HepG2 (cell line): Measurements from ENCODE around the gene SERINC2. TPM values are rescaled to one million over a fixed set of nuclear protein-coding genes. Genes with fewer than 3 reads are reported as not detected.

ENCODE experiments used
- CEBPB ChIP-seq: IDR thresholded peaks from 2 replicates; pipeline ENCODE4 v1.6.1; 2011; ENCODE audit warnings: low read depth, low read length, improper control_type of control experiment, borderline replicate concordance
- MTF1 ChIP-seq: sonication (generic); formaldehyde crosslinking; IDR thresholded peaks from 2 replicates; pipeline ENCODE4 v1.5.0; 2020; ENCODE audit warnings: missing genetic modification reagents
- MYC ChIP-seq: sonication (generic); formaldehyde crosslinking; IDR thresholded peaks from 2 replicates; pipeline ENCODE4 v1.9.0; 2021; ENCODE audit warnings: missing genetic modification reagents, borderline replicate concordance
- PCBP1 ChIP-seq: fragments of 200-400 bp; formaldehyde crosslinking; IDR thresholded peaks from 2 replicates; pipeline ENCODE4 v1.6.1; 2017; ENCODE audit warnings: mild to moderate bottlenecking, low read depth, low read length, borderline replicate concordance
- PHF5A ChIP-seq: IDR thresholded peaks from one replicate; pipeline ENCODE4 v1.6.1; 2018; ENCODE audit warnings: low read depth, missing genetic modification reagents; ENCODE audit not compliant: unreplicated experiment
- PLRG1 ChIP-seq: fragments of 450-650 bp; conservative IDR thresholded peaks from 2 replicates; pipeline ENCODE4 v1.6.1; 2016
- PTBP1 ChIP-seq: fragments of 200-400 bp; formaldehyde crosslinking; IDR thresholded peaks from 2 replicates; pipeline ENCODE4 v1.6.1; 2018; ENCODE audit warnings: low read length, low read depth; ENCODE audit not compliant: poor library complexity, severe bottlenecking
- TEAD2 ChIP-seq: sonication (generic); formaldehyde crosslinking; IDR thresholded peaks from 2 replicates; pipeline ENCODE4 v1.9.0; 2021; ENCODE audit warnings: missing genetic modification reagents
- ZBTB37 ChIP-seq: sonication (generic); formaldehyde crosslinking; IDR thresholded peaks from 2 replicates; pipeline ENCODE4 v1.4.0; 2020; ENCODE audit warnings: mild to moderate bottlenecking, missing genetic modification reagents
- ZNF124 ChIP-seq: sonication (generic); formaldehyde crosslinking; IDR thresholded peaks from 2 replicates; pipeline ENCODE4 v1.4.0; 2020; ENCODE audit warnings: missing genetic modification reagents
- ZNF234 ChIP-seq: sonication (generic); formaldehyde crosslinking; conservative IDR thresholded peaks from 2 replicates; pipeline ENCODE4 v1.5.1; 2020; ENCODE audit warnings: mild to moderate bottlenecking, missing genetic modification reagents
- ZNF235 ChIP-seq: sonication (generic); formaldehyde crosslinking; IDR thresholded peaks from 2 replicates; pipeline ENCODE4 v1.8.1; 2023; ENCODE audit warnings: mild to moderate bottlenecking, missing genetic modification reagents, borderline replicate concordance
- ZNF563 ChIP-seq: sonication (generic); formaldehyde crosslinking; IDR thresholded peaks from 2 replicates; pipeline ENCODE4 v1.8.0; 2022; ENCODE audit warnings: mild to moderate bottlenecking, moderate library complexity, missing genetic modification reagents
- ZNF577 ChIP-seq: sonication (generic); formaldehyde crosslinking; IDR thresholded peaks from 2 replicates; pipeline ENCODE4 v1.4.0; 2020; ENCODE audit warnings: mild to moderate bottlenecking, low read depth, missing genetic modification reagents, borderline replicate concordance
- ZNF646 ChIP-seq: sonication (generic); formaldehyde crosslinking; IDR thresholded peaks from 2 replicates; pipeline ENCODE4 v1.9.0; 2021; ENCODE audit warnings: mild to moderate bottlenecking, missing genetic modification reagents
- ZNF709 ChIP-seq: sonication (generic); formaldehyde crosslinking; IDR thresholded peaks from 2 replicates; pipeline ENCODE4 v1.5.0; 2020; ENCODE audit warnings: mild to moderate bottlenecking, missing genetic modification reagents
- ZNF746 ChIP-seq: sonication (generic); formaldehyde crosslinking; IDR thresholded peaks from 2 replicates; pipeline ENCODE4 v1.8.0; 2022; ENCODE audit warnings: mild to moderate bottlenecking, missing genetic modification reagents
- ZSCAN20 ChIP-seq: sonication (generic); formaldehyde crosslinking; IDR thresholded peaks from 2 replicates; pipeline ENCODE4 v1.4.0; 2020; ENCODE audit warnings: missing genetic modification reagents, mild to moderate bottlenecking, borderline replicate concordance
- polyA plus RNA-seq, 8 experiments: library from polyadenylated mRNA; depleted of rRNA in 3 of 8; stranded (reverse) in 7 of 8; unstranded in 1 of 8; fragments of >200 nt; fragmentation: Illumina TruSeq in 4 of 8; extraction: Trizol in 4 of 8; gene quantifications; 2 replicates each; pipeline versions ENCODE4 v1.2.1 to v1.2.3, GENCODE V29; 2011 to 2016; ENCODE audit warnings: low read depth in 4 of 8, missing spikeins in 1 of 8, mixed read lengths in 1 of 8; ENCODE audit not compliant: insufficient read depth in 1 of 8
- total RNA-seq, 5 experiments: library from RNA; depleted of rRNA; stranded (reverse); fragments of >200 nt; fragmentation: Illumina TruSeq; extraction: Trizol; gene quantifications; 2 replicates each; pipeline ENCODE4 v1.2.3, GENCODE V29; 2016; ENCODE audit warnings: low read depth in 1 of 5
- TF ChIP-seq, protein P1 (sequence below): sonication (generic); formaldehyde crosslinking; IDR thresholded peaks from 2 replicates; pipeline ENCODE4 v1.4.0; 2020; ENCODE audit warnings: missing genetic modification reagents, mild to moderate bottlenecking, borderline replicate concordance

Gene SERINC2
- total and polyA plus RNA-seq, 2 of the 13 experiments (the other 11 are each of a cell fraction or from before 2014, with no cell fraction given): 4.8 to 126 TPM

DNA sequence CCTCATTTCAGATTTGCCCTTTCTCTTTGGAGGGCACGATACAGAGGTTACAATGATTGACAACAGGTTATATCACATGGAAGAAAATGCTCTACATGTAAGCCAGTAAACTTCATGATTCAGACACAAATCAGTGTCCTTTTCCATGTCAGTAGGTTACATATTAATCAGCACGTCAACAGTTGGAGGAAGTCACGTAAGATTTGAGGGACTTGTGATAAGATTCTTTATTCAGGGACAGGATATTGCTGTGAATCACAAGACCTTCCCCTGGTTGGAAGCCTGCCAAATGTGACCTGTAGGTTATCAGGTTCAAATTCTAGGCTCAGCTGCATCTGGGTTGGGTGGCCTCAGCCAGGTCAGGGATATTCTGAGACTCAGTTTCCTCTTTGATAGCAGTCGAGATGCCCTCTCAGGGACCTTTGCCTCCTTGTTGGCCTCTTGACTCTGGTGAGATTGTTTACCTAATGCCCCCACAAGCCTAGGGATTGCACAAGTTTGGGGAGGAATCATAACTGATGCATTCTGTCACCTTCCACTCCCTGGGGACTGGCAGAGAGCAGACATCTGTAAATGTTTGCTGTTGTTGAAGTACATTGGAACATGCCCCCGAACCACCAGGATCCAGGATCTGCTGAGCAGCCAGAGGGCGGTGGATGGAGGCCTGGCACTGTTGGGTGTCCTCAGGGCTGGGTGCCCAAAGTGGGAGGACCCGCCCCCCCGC is 31.9 kb downstream of the SERINC2 start (continued):
- TF ChIP-seq ZNF577 (CRISPR knock-in tag) (no peak), PLRG1 (no peak), MTF1 (CRISPR knock-in tag) (no peak), CEBPB (peak; percentile 79; the same call in 1 of the 2 replicates), MYC (CRISPR knock-in tag) (no peak), ZNF709 (CRISPR knock-in tag) (no peak), ZNF646 (CRISPR knock-in tag) (no peak), ZSCAN20 (CRISPR knock-in tag) (no peak), ZNF235 (CRISPR knock-in tag) (no peak), PTBP1 (no peak), ZNF234 (CRISPR knock-in tag) (no peak), ZBTB37 (CRISPR knock-in tag) (no peak), PCBP1 (no peak), ZNF746 (CRISPR knock-in tag) (peak; percentile 91; the same call in 1 of the 2 replicates), PHF5A (CRISPR knock-in tag) (peak; percentile 87), ZNF563 (CRISPR knock-in tag) (no peak), TEAD2 (no peak), ZNF124 (CRISPR knock-in tag) (no peak)
- TF ChIP-seq, protein P1, sequence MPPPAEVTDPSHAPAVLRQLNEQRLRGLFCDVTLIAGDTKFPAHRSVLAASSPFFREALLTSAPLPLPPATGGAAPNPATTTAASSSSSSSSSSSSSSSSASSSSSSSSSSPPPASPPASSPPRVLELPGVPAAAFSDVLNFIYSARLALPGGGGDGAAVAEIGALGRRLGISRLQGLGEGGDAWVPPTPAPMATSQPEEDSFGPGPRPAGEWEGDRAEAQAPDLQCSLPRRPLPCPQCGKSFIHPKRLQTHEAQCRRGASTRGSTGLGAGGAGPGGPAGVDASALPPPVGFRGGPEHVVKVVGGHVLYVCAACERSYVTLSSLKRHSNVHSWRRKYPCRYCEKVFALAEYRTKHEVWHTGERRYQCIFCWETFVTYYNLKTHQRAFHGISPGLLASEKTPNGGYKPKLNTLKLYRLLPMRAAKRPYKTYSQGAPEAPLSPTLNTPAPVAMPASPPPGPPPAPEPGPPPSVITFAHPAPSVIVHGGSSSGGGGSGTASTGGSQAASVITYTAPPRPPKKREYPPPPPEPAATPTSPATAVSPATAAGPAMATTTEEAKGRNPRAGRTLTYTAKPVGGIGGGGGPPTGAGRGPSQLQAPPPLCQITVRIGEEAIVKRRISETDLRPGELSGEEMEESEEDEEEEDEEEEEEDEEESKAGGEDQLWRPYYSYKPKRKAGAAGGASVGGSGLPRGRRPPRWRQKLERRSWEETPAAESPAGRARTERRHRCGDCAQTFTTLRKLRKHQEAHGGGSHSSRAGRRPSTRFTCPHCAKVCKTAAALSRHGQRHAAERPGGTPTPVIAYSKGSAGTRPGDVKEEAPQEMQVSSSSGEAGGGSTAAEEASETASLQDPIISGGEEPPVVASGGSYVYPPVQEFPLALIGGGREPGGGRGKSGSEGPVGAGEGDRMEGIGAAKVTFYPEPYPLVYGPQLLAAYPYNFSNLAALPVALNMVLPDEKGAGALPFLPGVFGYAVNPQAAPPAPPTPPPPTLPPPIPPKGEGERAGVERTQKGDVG (CRISPR knock-in tag): 0 out of 2 replicates have a peak, but pooled peaks have one; percentile 35
